ENCODE results near the gene SLC11A2. TPM values are rescaled to one million over a fixed set of nuclear protein-coding genes. Genes with fewer than 3 reads are reported as not detected.

The SLC11A2 gene
- total and polyA plus RNA-seq, 2 donors (not counting 1 experiment from before 2014, with no cell fraction given), result 19.7 to 42.0 TPM

DNA sequence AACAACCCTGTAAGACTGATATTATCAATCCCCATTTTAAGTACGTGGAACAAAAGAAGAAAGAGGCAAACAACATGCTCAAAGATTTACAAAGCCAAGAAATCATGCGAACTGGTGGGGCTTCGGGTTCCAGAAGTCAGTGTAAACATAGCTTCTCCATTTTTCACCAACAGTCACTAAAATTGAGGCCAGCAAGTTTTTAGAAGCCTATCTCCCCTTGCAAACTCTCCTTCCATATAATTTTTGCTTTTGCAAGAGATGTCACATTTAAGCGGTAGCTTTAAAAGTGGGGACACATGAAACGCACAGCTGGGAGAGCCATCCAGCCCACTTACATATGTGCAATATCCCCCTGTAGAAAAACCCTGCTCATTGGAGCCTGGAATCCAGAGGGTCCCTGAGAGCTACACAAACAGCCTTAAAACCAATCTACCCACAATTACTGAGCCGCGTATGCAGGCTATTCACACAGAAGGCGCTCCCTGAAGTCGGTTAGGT is 797 bp downstream of the SLC11A2 start:
- CTCF ChIA-PET, result interaction anchor here (1.3 to 4.4 kb wide), 5 partner anchors 22 to 316 kb away, joined by 4 to 28 read pairs (median 11); partner anchors contain the start of gene ATF1

More for the DNA sequence above, 797 bp downstream of the SLC11A2 start:
- H2AFZ ChIP-seq (ENCODE audit: insufficient read depth, low read depth, low read length, poor library complexity, severe bottlenecking), result peak overlapping the region; percentile 98
- TF ChIP-seq, protein P1, sequence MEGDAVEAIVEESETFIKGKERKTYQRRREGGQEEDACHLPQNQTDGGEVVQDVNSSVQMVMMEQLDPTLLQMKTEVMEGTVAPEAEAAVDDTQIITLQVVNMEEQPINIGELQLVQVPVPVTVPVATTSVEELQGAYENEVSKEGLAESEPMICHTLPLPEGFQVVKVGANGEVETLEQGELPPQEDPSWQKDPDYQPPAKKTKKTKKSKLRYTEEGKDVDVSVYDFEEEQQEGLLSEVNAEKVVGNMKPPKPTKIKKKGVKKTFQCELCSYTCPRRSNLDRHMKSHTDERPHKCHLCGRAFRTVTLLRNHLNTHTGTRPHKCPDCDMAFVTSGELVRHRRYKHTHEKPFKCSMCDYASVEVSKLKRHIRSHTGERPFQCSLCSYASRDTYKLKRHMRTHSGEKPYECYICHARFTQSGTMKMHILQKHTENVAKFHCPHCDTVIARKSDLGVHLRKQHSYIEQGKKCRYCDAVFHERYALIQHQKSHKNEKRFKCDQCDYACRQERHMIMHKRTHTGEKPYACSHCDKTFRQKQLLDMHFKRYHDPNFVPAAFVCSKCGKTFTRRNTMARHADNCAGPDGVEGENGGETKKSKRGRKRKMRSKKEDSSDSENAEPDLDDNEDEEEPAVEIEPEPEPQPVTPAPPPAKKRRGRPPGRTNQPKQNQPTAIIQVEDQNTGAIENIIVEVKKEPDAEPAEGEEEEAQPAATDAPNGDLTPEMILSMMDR (IDR thresholded peaks at IDR 0.05), result no peak
- TF ChIP-seq EZH2 (IDR thresholded peaks at IDR 0.05; ENCODE audit: borderline replicate concordance, insufficient read depth, low read depth, low read length, poor library complexity, severe bottlenecking), result no peak
- H3K4me3 Mint-ChIP-seq, result peak overlapping the region; percentile 94
- H3K27ac Mint-ChIP-seq, result peak overlapping the region; percentile 93
- no peaks in the 10 kb centered on the region for H4K20me1 ChIP-seq (ENCODE audit: control insufficient read depth, insufficient read depth, low read length, poor library complexity, severe bottlenecking)
- peak overlapping the region; percentile 71 to 74 for H3K27ac ChIP-seq (ENCODE audit: low read length in 2 of 2)
- peak overlapping the region; percentile 34 to 97 (median 78) for H3K4me3 ChIP-seq (ENCODE audit: control extremely low read depth in 1 of 5, extremely low read depth in 1 of 5, insufficient read depth in 1 of 5, low read depth in 2 of 5, low read length in 4 of 5)
- H3K9me3 ChIP-seq (ENCODE audit: control extremely low read depth in 1 of 3, control insufficient read depth in 2 of 3, insufficient read depth in 1 of 3, low read length in 2 of 3), result no peaks in the 10 kb centered on the region
- intact Hi-C loops (cut with micrococcal nuclease), result no loop called here
- no peaks in the 10 kb centered on the region for H3K36me3 ChIP-seq (replicated peaks in 1 of 2; ENCODE audit: control extremely low read depth in 1 of 2, control insufficient read depth in 1 of 2, extremely low read depth in 1 of 2, insufficient read depth in 2 of 2, low read length in 1 of 2)
- ATAC-seq (ENCODE audit: low read depth), result no peak
- peaks cover 58% of the 10 kb centered on the region for H3K79me2 ChIP-seq (ENCODE audit: control insufficient read depth, insufficient read depth, low read length)
- peaks cover 0 to 3% (median 0%) of the 10 kb centered on the region in 4 experiments for H3K27me3 ChIP-seq (replicated peaks in 1 of 4; ENCODE audit: control extremely low read depth in 1 of 4, control insufficient read depth in 3 of 4, insufficient read depth in 4 of 4, low read length in 3 of 4)
- peaks cover 42% of the 10 kb centered on the region for H3K4me1 Mint-ChIP-seq
- H3K9ac ChIP-seq (ENCODE audit: low read length), result peak overlapping the region; percentile 87
- peak overlapping the region; percentile 85 for H3K4me2 ChIP-seq (replicated peaks; ENCODE audit: low read depth, low read length, poor library complexity, severe bottlenecking)
- no peak for DNase-seq
- WGBS (ENCODE audit: insufficient coverage), result 3% methylated on average over 4 of the region's 9 CpGs
- peaks cover 13 to 33% of the 10 kb centered on the region in 2 donors for H3K4me1 ChIP-seq (ENCODE audit: control insufficient read depth in 2 of 2, insufficient read depth in 2 of 2, low read length in 2 of 2)
- H3K9me3 Mint-ChIP-seq (ENCODE audit: insufficient read depth), result no peaks in the 10 kb centered on the region
- POLR2A ChIA-PET, result no interaction called here
- H3K27me3 Mint-ChIP-seq, result peaks cover 4% of the 10 kb centered on the region
